ENCODE measurements around the gene EGFL8. TPM values are rescaled to one million over a fixed set of nuclear protein-coding genes. Genes with fewer than 3 reads are reported as not detected.

EGFL8 gene
- total RNA-seq, 1 donor from 2014 or later = 14.6 TPM

- H3K9me3 ChIP-seq (ENCODE audit: control insufficient read depth in 3 of 3, low read length in 3 of 3) = no peaks in the 10 kb centered on the region
- H3K4me1 ChIP-seq (ENCODE audit: control insufficient read depth in 3 of 3, insufficient read depth in 3 of 3, low read length in 3 of 3) = peaks cover 28 to 35% (median 29%) of the 10 kb centered on the region in 3 donors
- H3K9ac ChIP-seq (ENCODE audit: low read depth in 1 of 3, low read length in 3 of 3) = peak within 1 kb of the TSS; percentile 68 to 95 (median 85)
- peaks cover 4 to 10% (median 9%) of the 10 kb centered on the region in 3 donors for H3K36me3 ChIP-seq (ENCODE audit: control insufficient read depth in 3 of 3, insufficient read depth in 3 of 3, low read length in 3 of 3)
- peak within 1 kb of the TSS; percentile 94 to 95 (median 95) for H3K4me3 ChIP-seq (ENCODE audit: low read length in 3 of 3)
- peak within 1 kb of the TSS; percentile 86 for H3K27ac ChIP-seq (ENCODE audit: low read depth, low read length)
- H3K27me3 ChIP-seq (ENCODE audit: control insufficient read depth in 3 of 3, insufficient read depth in 3 of 3, low read length in 3 of 3) = peaks cover 17 to 34% (median 25%) of the 10 kb centered on the region in 3 donors
Observed at GRCh38 chr6:32151863-32152768, 12.3 kb upstream of the EGFL8 start, which contains the start of gene PRRT1. PRRT1 (minus strand) TSS chr6:32151939; CDS start chr6:32151827, 112 bp downstream.

- Histone ChIP-seq H3K9ac (ENCODE audit: low read depth in 1 of 3, low read length in 3 of 3) (peak overlapping the region; percentile 85 to 96 (median 95)), H3K36me3 (ENCODE audit: control insufficient read depth in 3 of 3, insufficient read depth in 3 of 3, low read length in 3 of 3) (peaks cover 11 to 17% (median 16%) of the 10 kb centered on the region in 3 donors), H3K4me1 (ENCODE audit: control insufficient read depth in 3 of 3, insufficient read depth in 3 of 3, low read length in 3 of 3) (peaks cover 28 to 35% (median 29%) of the 10 kb centered on the region in 3 donors), H3K27ac (ENCODE audit: low read depth, low read length) (peak overlapping the region; percentile 86), H3K9me3 (ENCODE audit: control insufficient read depth in 3 of 3, low read length in 3 of 3) (no peaks in the 10 kb centered on the region), H3K4me3 (ENCODE audit: low read length in 3 of 3) (peak overlapping the region; percentile 94 to 95 (median 95)), H3K27me3 (ENCODE audit: control insufficient read depth in 3 of 3, insufficient read depth in 3 of 3, low read length in 3 of 3) (peaks cover 14 to 27% (median 19%) of the 10 kb centered on the region in 3 donors)
Observed at GRCh38 chr6:32152769-32153563, 11.4 kb upstream of the EGFL8 start.

- H3K27me3 ChIP-seq (ENCODE audit: control insufficient read depth in 3 of 3, insufficient read depth in 3 of 3, low read length in 3 of 3) = peaks cover 12 to 21% (median 14%) of the 10 kb centered on the region in 3 donors
- peak within 1 kb of the TSS; percentile 86 for H3K27ac ChIP-seq (ENCODE audit: low read depth, low read length)
- H3K36me3 ChIP-seq (ENCODE audit: control insufficient read depth in 3 of 3, insufficient read depth in 3 of 3, low read length in 3 of 3) = peaks cover 19 to 25% (median 24%) of the 10 kb centered on the region in 3 donors
- H3K4me1 ChIP-seq (ENCODE audit: control insufficient read depth in 3 of 3, insufficient read depth in 3 of 3, low read length in 3 of 3) = peaks cover 28 to 35% (median 29%) of the 10 kb centered on the region in 3 donors
- peak within 1 kb of the TSS; percentile 85 to 96 (median 95) for H3K9ac ChIP-seq (ENCODE audit: low read depth in 1 of 3, low read length in 3 of 3)
- H3K9me3 ChIP-seq (ENCODE audit: control insufficient read depth in 3 of 3, low read length in 3 of 3) = no peaks in the 10 kb centered on the region
- peak within 1 kb of the TSS; percentile 94 to 95 (median 95) for H3K4me3 ChIP-seq (ENCODE audit: low read length in 3 of 3)
Observed at GRCh38 chr6:32153564-32154513, 10.6 kb upstream of the EGFL8 start, which contains the start of gene PPT2. PPT2 (plus strand) TSS chr6:32154141; CDS start chr6:32154595, 454 bp downstream.

GRCh38 chr6:32154514-32155161 is 9.8 kb upstream of the EGFL8 start:
- Histone ChIP-seq H3K9me3 (ENCODE audit: control insufficient read depth in 3 of 3, low read length in 3 of 3) (no peaks in the 10 kb centered on the region), H3K9ac (ENCODE audit: low read depth in 1 of 3, low read length in 3 of 3) (peak overlapping the region; percentile 85 to 96 (median 95)), H3K4me1 (ENCODE audit: control insufficient read depth in 3 of 3, insufficient read depth in 3 of 3, low read length in 3 of 3) (peaks cover 28 to 35% (median 29%) of the 10 kb centered on the region in 3 donors), H3K27ac (ENCODE audit: low read depth, low read length) (peak overlapping the region; percentile 86), H3K27me3 (ENCODE audit: control insufficient read depth in 3 of 3, insufficient read depth in 3 of 3, low read length in 3 of 3) (peaks cover 7 to 13% (median 12%) of the 10 kb centered on the region in 3 donors), H3K4me3 (ENCODE audit: low read length in 3 of 3) (peak overlapping the region; percentile 94 to 95 (median 95)), H3K36me3 (ENCODE audit: control insufficient read depth in 3 of 3, insufficient read depth in 3 of 3, low read length in 3 of 3) (peaks cover 19 to 25% (median 24%) of the 10 kb centered on the region in 3 donors)

- Histone ChIP-seq H3K9ac (ENCODE audit: low read depth in 1 of 3, low read length in 3 of 3) (no peak overlapping the region), H3K27me3 (ENCODE audit: control insufficient read depth in 3 of 3, insufficient read depth in 3 of 3, low read length in 3 of 3) (no peaks in the 10 kb centered on the region), H3K4me3 (ENCODE audit: low read length in 3 of 3) (no peak overlapping the region), H3K4me1 (ENCODE audit: control insufficient read depth in 3 of 3, insufficient read depth in 3 of 3, low read length in 3 of 3) (peaks cover 27 to 35% (median 29%) of the 10 kb centered on the region in 3 donors), H3K9me3 (ENCODE audit: control insufficient read depth in 3 of 3, low read length in 3 of 3) (no peaks in the 10 kb centered on the region), H3K36me3 (ENCODE audit: control insufficient read depth in 3 of 3, insufficient read depth in 3 of 3, low read length in 3 of 3) (peaks cover 19 to 25% (median 24%) of the 10 kb centered on the region in 3 donors), H3K27ac (ENCODE audit: low read depth, low read length) (no peak overlapping the region)
Observed at GRCh38 chr6:32156891-32157290, 7.5 kb upstream of the EGFL8 start.

GRCh38 chr6:32158052-32158451 is 6.3 kb upstream of the EGFL8 start:
- H3K9ac ChIP-seq (ENCODE audit: low read depth in 1 of 3, low read length in 3 of 3) = no peak overlapping the region
- peaks cover 24 to 32% (median 27%) of the 10 kb centered on the region in 3 donors for H3K36me3 ChIP-seq (ENCODE audit: control insufficient read depth in 3 of 3, insufficient read depth in 3 of 3, low read length in 3 of 3)
- H3K4me1 ChIP-seq (ENCODE audit: control insufficient read depth in 3 of 3, insufficient read depth in 3 of 3, low read length in 3 of 3) = peaks cover 20 to 25% (median 21%) of the 10 kb centered on the region in 3 donors
- no peak overlapping the region for H3K27ac ChIP-seq (ENCODE audit: low read depth, low read length)
- no peaks in the 10 kb centered on the region for H3K9me3 ChIP-seq (ENCODE audit: control insufficient read depth in 3 of 3, low read length in 3 of 3)
- no peak overlapping the region for H3K4me3 ChIP-seq (ENCODE audit: low read length in 3 of 3)
- no peaks in the 10 kb centered on the region for H3K27me3 ChIP-seq (ENCODE audit: control insufficient read depth in 3 of 3, insufficient read depth in 3 of 3, low read length in 3 of 3)

- H3K27ac ChIP-seq (ENCODE audit: low read depth, low read length) = no peak overlapping the region
- peaks cover 19 to 44% (median 26%) of the 10 kb centered on the region in 3 donors for H3K36me3 ChIP-seq (ENCODE audit: control insufficient read depth in 3 of 3, insufficient read depth in 3 of 3, low read length in 3 of 3)
- H3K9ac ChIP-seq (ENCODE audit: low read depth in 1 of 3, low read length in 3 of 3) = peak overlapping the region in 1 of 3 donors; percentile 45
- H3K4me3 ChIP-seq (ENCODE audit: low read length in 3 of 3) = no peak overlapping the region
- H3K9me3 ChIP-seq (ENCODE audit: control insufficient read depth in 3 of 3, low read length in 3 of 3) = no peaks in the 10 kb centered on the region
- no peaks in the 10 kb centered on the region for H3K27me3 ChIP-seq (ENCODE audit: control insufficient read depth in 3 of 3, insufficient read depth in 3 of 3, low read length in 3 of 3)
- peaks cover 0 to 5% (median 0%) of the 10 kb centered on the region in 3 donors for H3K4me1 ChIP-seq (ENCODE audit: control insufficient read depth in 3 of 3, insufficient read depth in 3 of 3, low read length in 3 of 3)
Observed at GRCh38 chr6:32163559-32164258, 686 bp upstream of the EGFL8 start.

- no peak overlapping the region for H3K9ac ChIP-seq (ENCODE audit: low read depth in 1 of 3, low read length in 3 of 3)
- H3K27me3 ChIP-seq (ENCODE audit: control insufficient read depth in 3 of 3, insufficient read depth in 3 of 3, low read length in 3 of 3) = no peaks in the 10 kb centered on the region
- H3K9me3 ChIP-seq (ENCODE audit: control insufficient read depth in 3 of 3, low read length in 3 of 3) = no peaks in the 10 kb centered on the region
- H3K36me3 ChIP-seq (ENCODE audit: control insufficient read depth in 3 of 3, insufficient read depth in 3 of 3, low read length in 3 of 3) = peaks cover 43 to 68% (median 45%) of the 10 kb centered on the region in 3 donors
- H3K4me1 ChIP-seq (ENCODE audit: control insufficient read depth in 3 of 3, insufficient read depth in 3 of 3, low read length in 3 of 3) = peaks cover 0 to 5% (median 0%) of the 10 kb centered on the region in 3 donors
- no peak overlapping the region for H3K4me3 ChIP-seq (ENCODE audit: low read length in 3 of 3)
- H3K27ac ChIP-seq (ENCODE audit: low read depth, low read length) = no peak overlapping the region
Observed at GRCh38 chr6:32166411-32167061, 2.1 kb downstream of the EGFL8 start.
